Measurements from ENCODE around the gene KAT6B.

KAT6B gene

DNA sequence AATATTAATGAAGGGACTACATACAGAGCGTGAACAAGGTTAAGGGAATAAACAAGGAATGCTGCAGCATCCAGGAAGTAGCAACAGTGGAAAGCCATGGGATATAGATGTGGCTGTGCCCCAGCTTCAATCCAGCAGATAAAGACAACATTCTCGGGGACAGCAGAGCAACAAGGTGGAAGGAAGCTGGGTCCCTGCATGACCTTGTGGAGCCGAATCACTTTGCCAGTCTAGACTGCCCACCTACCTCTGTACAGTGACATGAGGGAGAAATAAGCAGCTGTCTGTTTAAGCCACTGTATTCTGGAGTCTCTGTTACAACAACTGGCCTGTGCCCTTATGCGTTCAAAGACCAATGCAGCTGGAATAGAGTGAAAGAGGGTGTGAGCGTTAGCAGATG lies 255.0 kb downstream of the KAT6B start:
- TF ChIP-seq, protein P1, sequence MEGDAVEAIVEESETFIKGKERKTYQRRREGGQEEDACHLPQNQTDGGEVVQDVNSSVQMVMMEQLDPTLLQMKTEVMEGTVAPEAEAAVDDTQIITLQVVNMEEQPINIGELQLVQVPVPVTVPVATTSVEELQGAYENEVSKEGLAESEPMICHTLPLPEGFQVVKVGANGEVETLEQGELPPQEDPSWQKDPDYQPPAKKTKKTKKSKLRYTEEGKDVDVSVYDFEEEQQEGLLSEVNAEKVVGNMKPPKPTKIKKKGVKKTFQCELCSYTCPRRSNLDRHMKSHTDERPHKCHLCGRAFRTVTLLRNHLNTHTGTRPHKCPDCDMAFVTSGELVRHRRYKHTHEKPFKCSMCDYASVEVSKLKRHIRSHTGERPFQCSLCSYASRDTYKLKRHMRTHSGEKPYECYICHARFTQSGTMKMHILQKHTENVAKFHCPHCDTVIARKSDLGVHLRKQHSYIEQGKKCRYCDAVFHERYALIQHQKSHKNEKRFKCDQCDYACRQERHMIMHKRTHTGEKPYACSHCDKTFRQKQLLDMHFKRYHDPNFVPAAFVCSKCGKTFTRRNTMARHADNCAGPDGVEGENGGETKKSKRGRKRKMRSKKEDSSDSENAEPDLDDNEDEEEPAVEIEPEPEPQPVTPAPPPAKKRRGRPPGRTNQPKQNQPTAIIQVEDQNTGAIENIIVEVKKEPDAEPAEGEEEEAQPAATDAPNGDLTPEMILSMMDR (IDR thresholded peaks at IDR 0.05), result no peak
- DNase-seq (ENCODE audit: low spot score), result no peak
- Histone ChIP-seq H3K27ac (no peak overlapping the region), H3K4me3 (no peak overlapping the region)

All from coronary artery (tissue), 2 donors.